Effector CD4-positive, alpha-beta T cell (primary cell): ENCODE measurements around the gene ZP3.
"Not testable (repeated sequence)": the region's sequence is repeated elsewhere in the genome, so short reads cannot be mapped to it uniquely, and the experiment has no call there.

ENCODE experiments used
- DNase-seq: peaks from one replicate; pipeline ENCODE4 v3.0.0-alpha.2; 2020
- total RNA-seq: gene quantifications from one replicate; lab custom pipeline; 2026; lab: John Stamatoyannopoulos, UW

ZP3 gene
- 2.3 reads per million, percentile 5 among the genes with 10 or more reads in this experiment for total RNA-seq

- DNase-seq = no peak
These were observed at the start of gene ZP3 for GRCh38 chr7:76424413-76425111. Gene ZP3 (plus strand): TSS chr7:76424950. CDS start chr7:76424965, 15 bp downstream.

GRCh38 chr7:76375251-76375650, 49.5 kb upstream of the ZP3 start:
- DNase-seq = no peak

- DNase-seq = no peak
These were observed 47.4 kb upstream of the ZP3 start for GRCh38 chr7:76377186-76377918.

GRCh38 chr7:76380623-76380966, 44.2 kb upstream of the ZP3 start:
- DNase-seq = no peak

GRCh38 chr7:76381814-76382213, 42.9 kb upstream of the ZP3 start:
- DNase-seq = no peak

GRCh38 chr7:76383089-76383944, 41.4 kb upstream of the ZP3 start:
- DNase-seq = no peak

GRCh38 chr7:76386691-76387260, 38.0 kb upstream of the ZP3 start:
- DNase-seq = no peak

GRCh38 chr7:76387789-76388188, 37.0 kb upstream of the ZP3 start:
- DNase-seq = not testable (repeated sequence)

- no peak for DNase-seq
These were observed 34.7 kb upstream of the ZP3 start for GRCh38 chr7:76390092-76390491.

- no peak for DNase-seq
These were observed 32.1 kb upstream of the ZP3 start for GRCh38 chr7:76392531-76393115.

- DNase-seq = peak; percentile 83
These were observed 31.4 kb upstream of the ZP3 start for GRCh38 chr7:76393116-76394031.

GRCh38 chr7:76394957-76395356, 29.8 kb upstream of the ZP3 start:
- no peak for DNase-seq

GRCh38 chr7:76395605-76395964, 29.2 kb upstream of the ZP3 start:
- not testable (repeated sequence) for DNase-seq

- DNase-seq = no peak
These were observed 28.6 kb upstream of the ZP3 start for GRCh38 chr7:76395965-76396726.

GRCh38 chr7:76396864-76397263, 27.9 kb upstream of the ZP3 start:
- DNase-seq = no peak

GRCh38 chr7:76397409-76398183, 27.2 kb upstream of the ZP3 start:
- peak; percentile 68 for DNase-seq

- no peak for DNase-seq
These were observed 24.5 kb upstream of the ZP3 start for GRCh38 chr7:76400248-76400647.

GRCh38 chr7:76403097-76403496, 21.7 kb upstream of the ZP3 start:
- not testable (repeated sequence) for DNase-seq

GRCh38 chr7:76403780-76404494, 20.8 kb upstream of the ZP3 start:
- no peak for DNase-seq
